GM12873 (cell line): ENCODE data around the gene PHACTR1.

Experiments used
- TF ChIP-seq, protein P1 (sequence below): IDR thresholded peaks from 2 replicates; pipeline ENCODE4 v1.5.1; 2012; ENCODE audit warnings: low read depth, mild to moderate bottlenecking, moderate library complexity, low read length, control low read depth; ENCODE audit not compliant: insufficient read depth; ENCODE audit errors: missing control alignments

The PHACTR1 gene

DNA sequence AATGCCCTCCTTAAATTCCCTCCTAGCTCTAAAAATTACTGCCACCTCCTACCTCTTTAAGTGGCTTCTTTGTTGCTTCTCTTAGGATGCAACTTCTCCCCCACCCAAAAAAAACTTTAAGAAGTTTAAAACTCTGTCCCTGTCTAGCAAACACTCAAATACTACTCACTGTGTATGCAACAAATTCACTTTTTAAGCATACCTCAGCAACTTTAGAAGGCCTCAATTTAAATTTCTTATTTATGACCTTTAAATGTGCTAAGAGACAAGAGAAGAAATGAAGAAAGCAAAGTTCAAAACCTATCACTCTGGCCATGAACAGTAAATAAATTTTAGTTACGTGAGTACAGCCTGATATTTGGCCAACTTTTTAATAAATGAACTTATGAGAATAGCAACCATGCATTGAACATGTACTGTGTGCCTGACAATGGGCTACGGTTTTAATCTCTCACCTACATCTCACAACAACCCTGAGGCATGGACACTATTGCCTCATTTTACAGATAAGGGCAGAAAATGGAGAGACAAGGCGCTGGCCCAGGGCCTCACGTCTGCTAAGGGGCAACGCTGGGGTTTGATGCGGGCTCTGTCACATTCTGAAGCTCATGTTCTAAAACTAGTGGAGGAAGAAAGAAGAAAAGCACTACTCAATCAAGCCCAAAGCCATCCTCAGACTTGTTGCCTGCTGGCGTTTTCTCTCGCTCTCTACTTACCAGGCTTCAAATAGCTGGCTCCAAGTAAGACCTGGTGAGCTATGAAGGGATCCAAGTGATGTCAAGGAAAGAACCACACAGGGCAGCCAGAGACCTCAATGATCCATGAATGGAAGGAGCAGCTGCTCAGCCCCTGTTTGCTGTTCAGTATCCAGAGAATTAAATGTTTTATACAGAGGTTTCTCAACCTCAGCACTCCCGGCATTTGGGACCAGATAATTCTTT, 512.0 kb downstream of the PHACTR1 start:
- TF ChIP-seq, protein P1, sequence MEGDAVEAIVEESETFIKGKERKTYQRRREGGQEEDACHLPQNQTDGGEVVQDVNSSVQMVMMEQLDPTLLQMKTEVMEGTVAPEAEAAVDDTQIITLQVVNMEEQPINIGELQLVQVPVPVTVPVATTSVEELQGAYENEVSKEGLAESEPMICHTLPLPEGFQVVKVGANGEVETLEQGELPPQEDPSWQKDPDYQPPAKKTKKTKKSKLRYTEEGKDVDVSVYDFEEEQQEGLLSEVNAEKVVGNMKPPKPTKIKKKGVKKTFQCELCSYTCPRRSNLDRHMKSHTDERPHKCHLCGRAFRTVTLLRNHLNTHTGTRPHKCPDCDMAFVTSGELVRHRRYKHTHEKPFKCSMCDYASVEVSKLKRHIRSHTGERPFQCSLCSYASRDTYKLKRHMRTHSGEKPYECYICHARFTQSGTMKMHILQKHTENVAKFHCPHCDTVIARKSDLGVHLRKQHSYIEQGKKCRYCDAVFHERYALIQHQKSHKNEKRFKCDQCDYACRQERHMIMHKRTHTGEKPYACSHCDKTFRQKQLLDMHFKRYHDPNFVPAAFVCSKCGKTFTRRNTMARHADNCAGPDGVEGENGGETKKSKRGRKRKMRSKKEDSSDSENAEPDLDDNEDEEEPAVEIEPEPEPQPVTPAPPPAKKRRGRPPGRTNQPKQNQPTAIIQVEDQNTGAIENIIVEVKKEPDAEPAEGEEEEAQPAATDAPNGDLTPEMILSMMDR: no peak

DNA sequence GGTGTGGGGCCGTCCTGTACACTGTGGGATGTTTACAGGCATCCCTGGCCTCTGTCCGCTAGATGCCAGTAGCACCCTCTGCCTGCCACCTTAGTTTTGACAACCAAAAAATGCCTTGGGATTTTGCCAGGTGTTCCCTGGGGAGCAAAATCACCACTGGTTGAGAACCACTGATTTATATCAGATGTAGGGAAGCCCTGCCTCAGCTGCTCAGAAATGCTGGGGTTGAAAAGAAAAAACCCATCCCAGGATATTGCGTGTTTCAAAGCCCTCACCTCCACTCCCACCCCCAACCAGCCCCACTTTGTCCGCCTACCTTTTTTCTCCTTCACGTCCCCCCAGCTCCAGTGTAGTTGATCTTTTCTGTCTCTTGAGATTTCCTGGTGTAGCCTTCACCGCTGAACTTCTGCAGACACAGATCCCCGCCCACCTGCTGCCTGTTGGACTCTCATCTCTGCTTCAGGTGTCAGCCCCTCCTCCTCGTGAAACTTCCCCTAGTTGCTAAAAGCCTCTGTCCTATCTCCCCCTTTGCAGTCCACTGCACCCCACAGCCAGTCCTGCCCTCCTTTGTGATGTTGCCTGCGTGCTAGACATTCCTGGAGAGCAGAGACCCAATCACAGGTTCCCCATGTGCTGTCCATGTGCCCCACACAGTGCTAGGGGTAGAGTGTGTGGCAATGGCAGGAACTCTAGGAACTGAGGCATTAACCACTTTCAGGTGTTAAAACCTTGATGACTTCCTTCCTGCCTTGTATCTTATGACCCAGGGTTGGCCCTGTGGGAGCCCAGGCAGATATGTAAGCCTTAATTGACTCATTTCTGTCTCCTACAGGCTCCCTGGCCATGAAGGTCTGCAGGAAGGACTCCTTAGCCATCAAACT, 512.9 kb downstream of the PHACTR1 start:
- TF ChIP-seq, protein P1: peak; percentile 78

DNA sequence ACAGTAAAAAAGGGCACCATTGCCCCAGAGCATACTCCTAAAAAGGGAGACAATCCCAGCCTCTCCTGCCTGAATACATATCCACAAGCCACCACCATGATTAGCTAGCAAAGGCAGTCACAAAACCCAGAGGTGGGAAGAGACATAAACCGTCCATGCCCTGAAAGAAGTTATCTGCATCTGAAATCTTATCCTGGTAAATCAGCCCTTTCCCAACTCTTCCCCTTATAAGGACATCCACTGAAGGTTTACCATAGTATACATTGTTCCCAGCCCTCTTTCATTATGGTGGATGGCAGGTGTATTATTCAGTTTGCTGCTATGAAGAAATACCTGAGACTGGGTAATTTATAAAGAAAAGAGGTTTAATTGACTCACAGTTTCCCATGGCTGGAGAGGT, 516.5 kb downstream of the PHACTR1 start:
- TF ChIP-seq, protein P1: no peak

DNA sequence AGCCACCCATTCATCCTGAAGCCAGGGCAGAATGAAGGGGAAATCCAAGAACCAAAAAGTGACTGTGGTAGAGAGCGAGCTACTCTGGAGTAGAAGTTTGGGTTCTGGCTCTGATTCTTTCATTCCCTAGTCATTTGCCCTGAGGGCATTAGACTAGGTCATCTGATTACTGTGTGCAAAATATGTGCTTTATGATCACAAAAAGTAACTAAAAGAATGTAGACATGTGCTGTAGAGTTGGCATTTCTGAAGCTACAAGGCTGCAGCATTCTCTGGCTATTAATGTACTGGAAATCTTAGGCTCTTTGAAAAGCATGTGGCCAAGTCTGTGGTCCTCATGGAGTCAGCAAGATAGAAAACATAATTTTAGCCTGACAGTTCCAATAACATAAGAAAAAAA, 517.6 kb downstream of the PHACTR1 start:
- TF ChIP-seq, protein P1: no peak

DNA sequence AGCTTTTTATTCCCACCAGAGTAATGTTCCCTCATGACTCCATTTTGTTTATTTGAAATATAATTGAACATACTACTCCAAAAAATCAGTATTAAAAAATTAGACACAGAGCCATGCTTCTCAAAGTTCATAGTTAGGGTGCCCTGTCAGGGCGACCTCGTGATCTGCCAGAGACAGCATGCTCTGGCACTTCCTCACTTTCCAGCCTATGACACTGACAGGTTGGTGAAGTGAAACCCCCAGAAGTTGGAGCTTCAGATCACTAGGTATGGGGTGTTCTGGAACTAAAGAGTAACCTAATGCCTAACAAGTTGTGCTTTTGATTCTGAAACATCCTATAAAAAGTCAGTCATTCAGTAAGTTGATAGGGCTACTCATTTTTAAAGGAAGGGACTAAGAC, 518.8 kb downstream of the PHACTR1 start:
- TF ChIP-seq, protein P1: no peak

DNA sequence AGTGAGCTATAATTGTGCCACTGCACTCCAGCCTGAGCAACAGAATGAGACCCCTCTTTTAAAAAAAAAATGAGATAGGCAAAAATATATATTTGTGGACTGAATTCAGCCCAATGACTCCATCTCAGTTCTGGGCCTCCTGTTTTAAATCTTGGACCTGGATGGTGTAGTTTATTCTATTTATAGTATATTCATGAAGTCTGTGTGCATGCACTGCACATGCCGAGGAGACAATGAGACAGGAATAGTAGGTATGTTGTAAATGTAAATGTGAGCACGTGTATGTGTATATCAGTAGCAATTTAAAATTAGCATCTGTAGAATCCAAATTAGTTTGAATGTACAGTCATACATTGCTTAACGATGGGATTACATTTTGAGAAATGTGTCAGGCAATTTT, 520.8 kb downstream of the PHACTR1 start:
- TF ChIP-seq, protein P1: no peak

DNA sequence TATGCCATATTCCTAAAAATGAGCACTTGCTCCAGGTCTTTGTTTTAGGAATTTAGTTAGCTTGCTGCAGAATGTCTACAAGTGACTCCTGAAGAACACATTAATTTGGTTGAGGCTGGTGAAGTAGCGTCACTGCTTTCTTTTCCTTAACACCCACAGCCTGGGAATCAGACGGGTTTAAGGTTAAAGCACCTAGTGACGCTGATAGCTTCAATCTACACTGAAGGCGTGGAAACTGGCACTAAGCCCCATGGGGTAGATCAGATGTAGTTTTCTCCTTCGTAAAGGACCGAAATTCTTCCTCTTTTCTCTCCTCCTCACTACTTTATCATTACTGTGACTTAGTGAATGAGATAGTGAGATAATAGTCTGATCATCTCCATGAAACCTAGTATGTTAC, 521.5 kb downstream of the PHACTR1 start:
- TF ChIP-seq, protein P1: no peak
